ENCODE results near the gene PABPN1. TPM values are rescaled to one million over a fixed set of nuclear protein-coding genes. Genes with fewer than 3 reads are reported as not detected.

Gene PABPN1
- total RNA-seq, 1 donor from 2014 or later, result 144 TPM

Other genes starting within 250 kb of the PABPN1 start
- gene ACIN1, start 226.3 kb upstream of the PABPN1 start, total RNA-seq, result 62.8 and 98.6 TPM in 2 replicates
- gene C14orf119, start 226.0 kb upstream of the PABPN1 start, total RNA-seq, result 48.5 and 52.5 TPM in 2 replicates
- not detected in 2 replicates for gene CIROP, start 216.5 kb upstream of the PABPN1 start, total RNA-seq
- gene CEBPE, start 202.2 kb upstream of the PABPN1 start, total RNA-seq, result not detected in 2 replicates
- gene SLC7A8, start 137.8 kb upstream of the PABPN1 start, total RNA-seq, result 0.46 and 0.78 TPM in 2 replicates
- gene RNF212B, start 83.5 kb upstream of the PABPN1 start, total RNA-seq, result not detected in 2 replicates
- 4.0 and 5.8 TPM in 2 replicates for gene HOMEZ, start 35.3 kb upstream of the PABPN1 start, total RNA-seq
- 1.8 and 2.0 TPM in 2 replicates for gene PPP1R3E, start 18.6 kb upstream of the PABPN1 start, total RNA-seq
- 17.5 and 18.3 TPM in 2 replicates for gene BCL2L2, start 14.6 kb upstream of the PABPN1 start, total RNA-seq
- gene SLC22A17, start 31.4 kb downstream of the PABPN1 start, total RNA-seq, result 0.99 and 5.7 TPM in 2 replicates
- not detected in 2 replicates for gene EFS, start 43.7 kb downstream of the PABPN1 start, total RNA-seq
- gene IL25, start 51.4 kb downstream of the PABPN1 start, total RNA-seq, result not detected in 2 replicates
- not detected in 2 replicates for gene CMTM5, start 55.6 kb downstream of the PABPN1 start, total RNA-seq
- gene MYH6, start 86.8 kb downstream of the PABPN1 start, total RNA-seq, result not detected in 2 replicates
- not detected in 2 replicates for gene MYH7, start 114.2 kb downstream of the PABPN1 start, total RNA-seq
- gene NGDN, start 148.2 kb downstream of the PABPN1 start, total RNA-seq, result 51.7 and 58.2 TPM in 2 replicates
- 0.26 and 0.49 TPM in 2 replicates for gene ZFHX2, start 230.3 kb downstream of the PABPN1 start, total RNA-seq
- 12.2 and 15.7 TPM in 2 replicates for gene THTPA, start 234.8 kb downstream of the PABPN1 start, total RNA-seq
- 6.7 and 6.8 TPM in 2 replicates for gene AP1G2, start 246.3 kb downstream of the PABPN1 start, total RNA-seq